IMR-90 (cell line): Measurements from ENCODE around the gene KDSR. TPM values are rescaled to one million over a fixed set of nuclear protein-coding genes. Genes with fewer than 3 reads are reported as not detected.

ENCODE experiments used
- ATAC-seq: fragments of 200-7000 bp; cut with Tn5 transposase; 2 replicates; pipeline ENCODE4 v1.9.1; 2020; ENCODE audit warnings: low read depth, mild to moderate bottlenecking, moderate library complexity
- BruUV-seq: library from RNA; stranded (reverse); fragments of 400-500 nt; replicated peaks from 2 replicates; lab custom pipeline; 2021; lab: Mats Ljungman, UMichigan
- CTCF ChIA-PET: fragments of 300-600 bp; formaldehyde crosslinking; extraction: SDS; loops from one replicate; lab custom pipeline; 2021; ENCODE audit warnings: antibody characterized with exemption; lab: Yijun Ruan, JAX
- POLR2A ChIA-PET: fragments of 300-600 bp; sonication (Branson Sonifier 250); formaldehyde crosslinking; loops from one replicate; lab custom pipeline; 2022; ENCODE audit warnings: antibody characterized with exemption; ENCODE audit not compliant: unreplicated experiment; lab: Charles Lee
- DNase-seq: peaks from one replicate; pipeline ENCODE4 v3.0.0; 2013
- H2AFZ ChIP-seq: replicated peaks from 2 replicates; pipeline ENCODE3; 2013; ENCODE audit warnings: low read length, mild to moderate bottlenecking; ENCODE audit not compliant: poor library complexity
- H2AK5ac ChIP-seq: 2 replicates; pipeline ENCODE4 v1.6.1; 2013; ENCODE audit warnings: low read depth, low read length, inconsistent platforms
- H2AK9ac ChIP-seq: replicated peaks from 2 replicates; pipeline ENCODE3; 2013; ENCODE audit warnings: mild to moderate bottlenecking, low read depth, low read length, moderate library complexity; ENCODE audit not compliant: poor library complexity
- H2BK120ac ChIP-seq: 2 replicates; pipeline ENCODE4 v1.6.1; 2013; ENCODE audit warnings: low read depth, low read length, inconsistent platforms
- H2BK15ac ChIP-seq: 3 replicates; pipeline ENCODE4 v1.6.1; 2013; ENCODE audit warnings: low read depth, low read length, inconsistent platforms
- H2BK20ac ChIP-seq: 2 replicates; pipeline ENCODE4 v1.6.1; 2013; ENCODE audit warnings: low read depth, mild to moderate bottlenecking, inconsistent platforms, low read length, moderate library complexity
- H2BK5ac ChIP-seq: 2 replicates; pipeline ENCODE4 v1.6.1; 2013; ENCODE audit warnings: mild to moderate bottlenecking, low read depth, low read length, inconsistent platforms; ENCODE audit not compliant: poor library complexity, severe bottlenecking
- H3K14ac ChIP-seq: replicated peaks from 2 replicates; pipeline ENCODE4 v1.6.1; 2013; ENCODE audit warnings: low read depth, low read length, inconsistent platforms
- H3K18ac ChIP-seq: 2 replicates; pipeline ENCODE4 v1.6.1; 2013; ENCODE audit warnings: low read depth, low read length, control low read depth
- H3K23ac ChIP-seq: 2 replicates; pipeline ENCODE4 v1.6.1; 2013; ENCODE audit warnings: low read depth, low read length, inconsistent platforms
- H3K27ac ChIP-seq: 2 replicates; pipeline ENCODE4 v1.5.1; 2013; ENCODE audit warnings: mild to moderate bottlenecking, control low read depth, low read length; ENCODE audit not compliant: insufficient read depth
- H3K27me3 ChIP-seq: 2 replicates; pipeline ENCODE4 v1.6.1; 2013; ENCODE audit warnings: low read length; ENCODE audit not compliant: control insufficient read depth, insufficient read depth
- H3K36me3 ChIP-seq: 2 replicates; pipeline ENCODE4 v1.6.1; 2013; ENCODE audit warnings: low read length, mixed read lengths; ENCODE audit not compliant: control insufficient read depth, insufficient read depth
- H3K4ac ChIP-seq: 2 replicates; pipeline ENCODE4 v1.6.1; 2013; ENCODE audit warnings: low read depth, low read length, inconsistent platforms
- H3K4me1 ChIP-seq: 2 replicates; pipeline ENCODE4 v1.6.1; 2013; ENCODE audit warnings: low read length, mixed read lengths; ENCODE audit not compliant: control insufficient read depth, insufficient read depth
- H3K4me2 ChIP-seq: 2 replicates; pipeline ENCODE4 v1.6.1; 2013; ENCODE audit warnings: low read depth, mild to moderate bottlenecking, control low read depth, low read length, moderate library complexity
- H3K4me3 ChIP-seq: 2 replicates; pipeline ENCODE4 v1.5.1; 2013; ENCODE audit warnings: low read depth, mild to moderate bottlenecking, control low read depth, low read length, moderate library complexity; ENCODE audit not compliant: insufficient read depth
- H3K56ac ChIP-seq: 2 replicates; pipeline ENCODE4 v1.6.1; 2013; ENCODE audit warnings: low read length, inconsistent platforms; ENCODE audit not compliant: insufficient read depth; ENCODE audit errors: extremely low read depth
- H3K79me1 ChIP-seq, 2 experiments: 2 replicates each; pipeline ENCODE4 v1.6.1; 2013; ENCODE audit warnings: low read length in 2 of 2, inconsistent platforms in 1 of 2, low read depth in 1 of 2
- H3K9ac ChIP-seq: 2 replicates; pipeline ENCODE4 v1.6.1; 2013; ENCODE audit warnings: low read depth, low read length, control low read depth
- H3K9me1 ChIP-seq: 2 replicates; pipeline ENCODE4 v1.6.1; 2013; ENCODE audit warnings: low read length, inconsistent platforms; ENCODE audit not compliant: insufficient read depth
- H3K9me3 ChIP-seq: 2 replicates; pipeline ENCODE4 v1.6.1; 2013; ENCODE audit warnings: low read length; ENCODE audit not compliant: control insufficient read depth, insufficient read depth
- H4K20me1 ChIP-seq: 2 replicates; pipeline ENCODE4 v1.6.1; 2013; ENCODE audit warnings: low read length, inconsistent platforms; ENCODE audit not compliant: insufficient read depth
- H4K5ac ChIP-seq: 2 replicates; pipeline ENCODE4 v1.6.1; 2013; ENCODE audit warnings: mild to moderate bottlenecking, low read depth, low read length, control low read depth
- H4K8ac ChIP-seq, 2 experiments: 2 replicates each; pipeline ENCODE4 v1.6.1; 2013; ENCODE audit warnings: low read depth in 2 of 2, low read length in 2 of 2, control low read depth in 1 of 2, inconsistent platforms in 1 of 2
- H4K91ac ChIP-seq: 2 replicates; pipeline ENCODE4 v1.6.1; 2013; ENCODE audit warnings: low read depth, low read length, inconsistent platforms; ENCODE audit not compliant: insufficient read depth
- CEBPB ChIP-seq: IDR thresholded peaks from 2 replicates; pipeline ENCODE4 v1.6.1; 2012; ENCODE audit warnings: low read depth, low read length, improper control_type of control experiment
- CHD1 ChIP-seq: IDR thresholded peaks from 2 replicates; pipeline ENCODE4 v1.6.1; 2012; ENCODE audit warnings: low read depth, low read length, improper control_type of control experiment
- FOS ChIP-seq: fragments of 150-350 bp; IDR thresholded peaks from 2 replicates; pipeline ENCODE4 v1.6.1; 2016; ENCODE audit warnings: low read depth, low read length
- MAZ ChIP-seq: IDR thresholded peaks from 2 replicates; pipeline ENCODE4 v1.6.1; 2012; ENCODE audit warnings: low read depth, mild to moderate bottlenecking, low read length, improper control_type of control experiment, moderate library complexity, borderline replicate concordance
- MXI1 ChIP-seq: IDR thresholded peaks from 2 replicates; pipeline ENCODE4 v1.6.1; 2012; ENCODE audit warnings: low read depth, mild to moderate bottlenecking, low read length, moderate library complexity, borderline replicate concordance
- NFE2L2 ChIP-seq: fragments of 150-350 bp; IDR thresholded peaks from 2 replicates; pipeline ENCODE4 v1.6.1; 2016; ENCODE audit warnings: low read depth, mild to moderate bottlenecking, low read length
- POLR2A ChIP-seq: IDR thresholded peaks from 2 replicates; pipeline ENCODE4 v1.6.1; 2012; ENCODE audit warnings: mild to moderate bottlenecking, low read depth, low read length
- RAD21 ChIP-seq: IDR thresholded peaks from 2 replicates; pipeline ENCODE4 v1.6.1; 2012; ENCODE audit warnings: low read length, improper control_type of control experiment
- RCOR1 ChIP-seq: IDR thresholded peaks from 2 replicates; pipeline ENCODE4 v1.6.1; 2012; ENCODE audit warnings: mild to moderate bottlenecking, low read length, improper control_type of control experiment; ENCODE audit not compliant: insufficient replicate concordance
- RFX5 ChIP-seq: IDR thresholded peaks from 2 replicates; pipeline ENCODE4 v1.8.0; 2012; ENCODE audit warnings: low read depth, mild to moderate bottlenecking, low read length, moderate library complexity
- WGBS, 2 experiments: methylation state at CpG; one replicate each; pipeline versions ENCODE4 v1.1.5 to v1.1.7; 2013; ENCODE audit warnings: missing lambda C conversion rate in 2 of 2; ENCODE audit not compliant: insufficient read length in 1 of 2; ENCODE audit errors: extremely low coverage in 2 of 2; 5-methylcytosine and 5-hydroxymethylcytosine counted together
- dilution Hi-C: fragments of 300-500 bp; cut with HindIII; formaldehyde crosslinking; loops from one replicate; pipeline ENCODE4 v1.14.3; 2018; ENCODE audit warnings: low sequenced_read_pairs; ENCODE audit not compliant: unreplicated experiment
- in situ Hi-C: fragments of 300-500 bp; cut with MboI; formaldehyde crosslinking; loops from 3 replicates; pipeline ENCODE4 v1.14.3; 2019; ENCODE audit warnings: low sequenced_read_pairs, inconsistent platforms, mixed read lengths
- intact Hi-C: fragments of 100-400 bp; cut with micrococcal nuclease; formaldehyde crosslinking; loops from 2 replicates; pipeline ENCODE4 v1.10.0; 2022
- polyA plus RNA-seq, 3 experiments: library from polyadenylated mRNA; depleted of rRNA; stranded (reverse); fragments of >200 nt; gene quantifications; 2 replicates each; pipeline ENCODE4 v1.2.3, GENCODE V29; 2012; ENCODE audit warnings: low replicate concordance in 1 of 3
- total RNA-seq: library from RNA; depleted of rRNA; stranded (reverse); fragments of >200 nt; gene quantifications from 2 replicates; pipeline ENCODE4 v1.2.3, GENCODE V29; 2012
- TF ChIP-seq, protein P1 (sequence below): fragments of 150-350 bp; IDR thresholded peaks from 2 replicates; pipeline ENCODE4 v1.6.1; 2017; ENCODE audit warnings: mild to moderate bottlenecking, antibody characterized with exemption, low read length, low read depth
- TF ChIP-seq, protein P2 (sequence below): fragments of 150-350 bp; IDR thresholded peaks from 2 replicates; pipeline ENCODE4 v1.6.1; 2016; ENCODE audit warnings: low read depth, mild to moderate bottlenecking, low read length, moderate library complexity, borderline replicate concordance
- TF ChIP-seq, protein P3 (sequence below): conservative IDR thresholded peaks from 2 replicates; pipeline ENCODE4 v1.5.1; 2012; ENCODE audit warnings: mild to moderate bottlenecking, low read depth, low read length, improper control_type of control experiment

KDSR gene
- total and polyA plus RNA-seq, 2 of the 4 experiments (the other 2 are of a cell fraction), result 21.5 to 21.9 TPM

DNA sequence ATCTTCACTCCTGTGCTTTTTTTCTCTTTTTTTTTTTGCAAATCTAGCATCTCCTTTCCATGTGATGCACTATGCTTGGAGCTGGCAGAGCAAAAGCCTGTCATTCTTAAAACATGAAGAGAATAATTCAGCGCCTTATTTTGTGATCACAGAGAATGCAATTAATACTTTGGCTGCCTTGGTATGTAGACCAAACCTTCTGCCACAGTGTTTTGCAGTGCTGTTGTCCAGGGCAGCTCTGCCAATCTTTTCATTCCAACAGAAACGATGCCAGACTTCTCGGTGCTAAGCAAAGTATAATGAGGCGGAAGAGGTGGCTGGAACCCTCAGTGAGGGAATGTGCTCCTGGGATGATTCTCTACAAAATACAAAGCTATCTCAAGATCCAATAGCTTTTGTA lies 73.1 kb downstream of the KDSR start (continued):
- TF ChIP-seq MXI1 (no peak), MAZ (no peak)

DNA sequence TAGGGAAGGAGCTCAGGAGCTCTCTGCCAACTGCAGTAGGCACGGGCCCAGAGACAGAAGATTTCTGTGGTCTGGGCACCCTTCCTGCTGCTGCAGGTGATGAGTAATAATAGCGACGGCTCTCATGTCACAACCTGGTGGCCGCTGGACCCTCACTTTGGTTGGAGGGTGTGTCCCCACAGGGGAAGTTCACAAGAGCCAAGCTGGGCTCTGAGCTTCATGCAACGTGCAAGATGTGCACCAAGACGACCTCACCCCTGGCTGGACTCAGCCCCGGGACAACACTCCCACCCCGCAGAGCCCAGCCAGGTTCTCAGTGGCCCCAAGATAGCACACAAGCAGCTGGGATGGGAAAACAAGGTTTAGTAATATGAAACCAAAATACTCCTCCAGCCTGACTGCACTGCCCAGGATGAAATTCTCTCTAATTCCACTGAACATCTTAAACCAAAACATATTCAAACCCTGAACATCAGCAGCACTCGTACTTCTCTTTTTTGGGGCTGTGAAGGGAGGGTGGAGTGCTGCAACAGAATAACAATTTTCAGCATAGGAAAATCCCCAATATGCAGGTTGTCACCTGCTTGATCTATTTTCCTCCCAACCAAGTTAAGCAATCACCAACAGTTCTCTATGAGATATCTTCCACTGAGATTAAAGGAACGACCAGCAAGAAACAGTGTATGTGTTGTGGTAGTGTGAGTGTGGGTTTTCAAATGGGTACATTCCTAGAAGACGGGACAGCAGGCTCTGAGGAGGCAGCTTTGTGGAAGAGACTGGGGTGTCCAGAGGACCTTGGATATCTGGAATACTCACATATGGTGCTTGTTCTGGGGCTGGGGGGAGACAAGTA lies 73.9 kb downstream of the KDSR start:
- POLR2A ChIA-PET, result no interaction called here
- BruUV-seq, result no TSS peak
- Histone ChIP-seq H2BK120ac (no peak overlapping the region), H2AK5ac (no peak overlapping the region), H4K5ac (no peak overlapping the region), H4K20me1 (no peaks in the 10 kb centered on the region), H3K9me3 (no peaks in the 10 kb centered on the region), H2AK9ac (no peak overlapping the region), H3K4me2 (no peak overlapping the region), H3K56ac (no peak overlapping the region), H3K23ac (no peak overlapping the region), H2BK5ac (no peak overlapping the region), H3K14ac (no peak overlapping the region), H3K27me3 (peaks cover 2% of the 10 kb centered on the region; the same call in 1 of the 2 replicates), H3K9ac (no peak overlapping the region), H3K4me3 (no peak overlapping the region), H3K9me1 (no peaks in the 10 kb centered on the region; the same call in 1 of the 2 replicates), H3K4ac (no peak overlapping the region), H4K91ac (no peak overlapping the region), H2AFZ (no peak overlapping the region), H3K36me3 (no peaks in the 10 kb centered on the region), H4K8ac (no peak overlapping the region), H3K27ac (no peak overlapping the region), H3K79me1 (no peaks in the 10 kb centered on the region), H3K18ac (no peak overlapping the region), H2BK20ac (no peak overlapping the region), H2BK15ac (no peak overlapping the region), H3K4me1 (no peaks in the 10 kb centered on the region)
- DNase-seq, result no peak
- ATAC-seq, result no peak
- dilution Hi-C loops (no loop called here), in situ Hi-C loops (no loop called here), intact Hi-C loops (no loop called here)
- no CpG with 5 or more reads among the region's 11 CpGs for WGBS, 2 experiments
- CTCF ChIA-PET, result no interaction called here
- TF ChIP-seq NFE2L2 (no peak), CEBPB (no peak), FOS (no peak), RFX5 (no peak), RAD21 (no peak), POLR2A (no peak), CHD1 (no peak), MXI1 (no peak), RCOR1 (no peak)
- TF ChIP-seq, protein P1, sequence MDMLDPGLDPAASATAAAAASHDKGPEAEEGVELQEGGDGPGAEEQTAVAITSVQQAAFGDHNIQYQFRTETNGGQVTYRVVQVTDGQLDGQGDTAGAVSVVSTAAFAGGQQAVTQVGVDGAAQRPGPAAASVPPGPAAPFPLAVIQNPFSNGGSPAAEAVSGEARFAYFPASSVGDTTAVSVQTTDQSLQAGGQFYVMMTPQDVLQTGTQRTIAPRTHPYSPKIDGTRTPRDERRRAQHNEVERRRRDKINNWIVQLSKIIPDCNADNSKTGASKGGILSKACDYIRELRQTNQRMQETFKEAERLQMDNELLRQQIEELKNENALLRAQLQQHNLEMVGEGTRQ, result no peak
- TF ChIP-seq, protein P2, sequence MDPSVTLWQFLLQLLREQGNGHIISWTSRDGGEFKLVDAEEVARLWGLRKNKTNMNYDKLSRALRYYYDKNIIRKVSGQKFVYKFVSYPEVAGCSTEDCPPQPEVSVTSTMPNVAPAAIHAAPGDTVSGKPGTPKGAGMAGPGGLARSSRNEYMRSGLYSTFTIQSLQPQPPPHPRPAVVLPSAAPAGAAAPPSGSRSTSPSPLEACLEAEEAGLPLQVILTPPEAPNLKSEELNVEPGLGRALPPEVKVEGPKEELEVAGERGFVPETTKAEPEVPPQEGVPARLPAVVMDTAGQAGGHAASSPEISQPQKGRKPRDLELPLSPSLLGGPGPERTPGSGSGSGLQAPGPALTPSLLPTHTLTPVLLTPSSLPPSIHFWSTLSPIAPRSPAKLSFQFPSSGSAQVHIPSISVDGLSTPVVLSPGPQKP, result no peak
- TF ChIP-seq, protein P3, sequence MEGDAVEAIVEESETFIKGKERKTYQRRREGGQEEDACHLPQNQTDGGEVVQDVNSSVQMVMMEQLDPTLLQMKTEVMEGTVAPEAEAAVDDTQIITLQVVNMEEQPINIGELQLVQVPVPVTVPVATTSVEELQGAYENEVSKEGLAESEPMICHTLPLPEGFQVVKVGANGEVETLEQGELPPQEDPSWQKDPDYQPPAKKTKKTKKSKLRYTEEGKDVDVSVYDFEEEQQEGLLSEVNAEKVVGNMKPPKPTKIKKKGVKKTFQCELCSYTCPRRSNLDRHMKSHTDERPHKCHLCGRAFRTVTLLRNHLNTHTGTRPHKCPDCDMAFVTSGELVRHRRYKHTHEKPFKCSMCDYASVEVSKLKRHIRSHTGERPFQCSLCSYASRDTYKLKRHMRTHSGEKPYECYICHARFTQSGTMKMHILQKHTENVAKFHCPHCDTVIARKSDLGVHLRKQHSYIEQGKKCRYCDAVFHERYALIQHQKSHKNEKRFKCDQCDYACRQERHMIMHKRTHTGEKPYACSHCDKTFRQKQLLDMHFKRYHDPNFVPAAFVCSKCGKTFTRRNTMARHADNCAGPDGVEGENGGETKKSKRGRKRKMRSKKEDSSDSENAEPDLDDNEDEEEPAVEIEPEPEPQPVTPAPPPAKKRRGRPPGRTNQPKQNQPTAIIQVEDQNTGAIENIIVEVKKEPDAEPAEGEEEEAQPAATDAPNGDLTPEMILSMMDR, result no peak
